ENCODE measurements around the gene NTSR1.

- TF ChIP-seq CTCF (IDR thresholded peaks at IDR 0.05), result no peak
- TF ChIP-seq POLR2A (IDR thresholded peaks at IDR 0.05), result no peak
Measured at GRCh38 chr20:62717933-62718332, 9.3 kb downstream of the NTSR1 start.
